ENCODE results near the gene BICRA. TPM values are rescaled to one million over a fixed set of nuclear protein-coding genes. Genes with fewer than 3 reads are reported as not detected.

The BICRA gene
- total and polyA plus RNA-seq, 2 of the 4 experiments (the other 2 are of a cell fraction) = 1.8 to 3.5 TPM

GRCh38 chr19:47713046-47714021 is 104.4 kb downstream of the BICRA start, which contains the start of gene EHD2 (continued):
- TF ChIP-seq USF2 (IDR thresholded peaks at IDR 0.05; ENCODE audit: low read depth, low read length) (no peak), RCOR1 (IDR thresholded peaks at IDR 0.05; ENCODE audit: insufficient replicate concordance, low read length) (no peak), FOS (IDR thresholded peaks at IDR 0.05; ENCODE audit: low read depth, low read length) (no peak)
